ENCODE results near the gene XRCC1.

GRCh38 chr19:43622070-43622469 is 46.7 kb upstream of the XRCC1 start:
- TF ChIP-seq POLR2AphosphoS5 (IDR thresholded peaks at IDR 0.05) (no peak), CTCF (IDR thresholded peaks at IDR 0.05) (no peak), POLR2A (IDR thresholded peaks at IDR 0.05) (no peak), EP300 (IDR thresholded peaks at IDR 0.05) (no peak)
